ENCODE data around the gene GGT6.
"Not testable (repeated sequence)": the region's sequence is repeated elsewhere in the genome, so short reads cannot be mapped to it uniquely, and the experiment has no call there.

GGT6 gene

GRCh38 chr17:4582101-4582501, 21.7 kb upstream of the GGT6 start:
- in situ Hi-C loops (cut with HindIII; ENCODE audit: low pct_ligation_motif_present, low sequenced_read_pairs) = no loop called here
- Histone ChIP-seq H3K27ac (no peak overlapping the region), H3K4me3 (ENCODE audit: low read depth, low read length) (no peak overlapping the region), H3K27me3 (replicated peaks) (peaks cover 46% of the 10 kb centered on the region), H3K36me3 (replicated peaks) (no peaks in the 10 kb centered on the region)
- TF ChIP-seq CTCF (IDR thresholded peaks at IDR 0.05; ENCODE audit: low read depth, low read length, missing control alignments) = no peak
- DNase-seq = no peak

GRCh38 chr17:4580291-4580690, 19.9 kb upstream of the GGT6 start:
- Histone ChIP-seq H3K27ac (no peak overlapping the region), H3K27me3 (replicated peaks) (peaks cover 32% of the 10 kb centered on the region), H3K4me3 (ENCODE audit: low read depth, low read length) (no peak overlapping the region), H3K36me3 (replicated peaks) (no peaks in the 10 kb centered on the region)
- TF ChIP-seq CTCF (IDR thresholded peaks at IDR 0.05; ENCODE audit: low read depth, low read length, missing control alignments) = no peak
- in situ Hi-C loops (cut with HindIII; ENCODE audit: low pct_ligation_motif_present, low sequenced_read_pairs) = no loop called here
- no peak for DNase-seq

- H3K27me3 ChIP-seq (replicated peaks) = peaks cover 26% of the 10 kb centered on the region
- no peak overlapping the region for H3K27ac ChIP-seq
- no peak for TF ChIP-seq CTCF (IDR thresholded peaks at IDR 0.05; ENCODE audit: low read depth, low read length, missing control alignments)
- no peak overlapping the region for H3K4me3 ChIP-seq (ENCODE audit: low read depth, low read length)
- DNase-seq = no peak
- in situ Hi-C loops (cut with HindIII; ENCODE audit: low pct_ligation_motif_present, low sequenced_read_pairs) = no loop called here
- H3K36me3 ChIP-seq (replicated peaks) = no peaks in the 10 kb centered on the region
Observed at GRCh38 chr17:4579678-4580077, 19.3 kb upstream of the GGT6 start.

GRCh38 chr17:4578349-4578748, 18.0 kb upstream of the GGT6 start:
- H3K27ac ChIP-seq; in situ Hi-C loops (cut with HindIII; ENCODE audit: low pct_ligation_motif_present, low sequenced_read_pairs); DNase-seq; H3K36me3 ChIP-seq (replicated peaks); H3K4me3 ChIP-seq (ENCODE audit: low read depth, low read length): not testable (repeated sequence)
- peaks cover 13% of the 10 kb centered on the region for H3K27me3 ChIP-seq (replicated peaks)

- no peak for TF ChIP-seq CTCF (IDR thresholded peaks at IDR 0.05; ENCODE audit: low read depth, low read length, missing control alignments)
- in situ Hi-C loops (cut with HindIII; ENCODE audit: low pct_ligation_motif_present, low sequenced_read_pairs) = no loop called here
- no peak overlapping the region for H3K4me3 ChIP-seq (ENCODE audit: low read depth, low read length)
- H3K27me3 ChIP-seq (replicated peaks) = peaks cover 4% of the 10 kb centered on the region
- H3K36me3 ChIP-seq (replicated peaks) = no peaks in the 10 kb centered on the region
- no peak overlapping the region for H3K27ac ChIP-seq
- DNase-seq = no peak
Observed at GRCh38 chr17:4577386-4577993, 17.1 kb upstream of the GGT6 start.

- no peak overlapping the region for H3K27ac ChIP-seq
- no peak for DNase-seq
- no peak overlapping the region for H3K4me3 ChIP-seq (ENCODE audit: low read depth, low read length)
- no peak for TF ChIP-seq CTCF (IDR thresholded peaks at IDR 0.05; ENCODE audit: low read depth, low read length, missing control alignments)
- H3K27me3 ChIP-seq (replicated peaks) = peaks cover 3% of the 10 kb centered on the region
- no peaks in the 10 kb centered on the region for H3K36me3 ChIP-seq (replicated peaks)
- in situ Hi-C loops (cut with HindIII; ENCODE audit: low pct_ligation_motif_present, low sequenced_read_pairs) = no loop called here
Observed at GRCh38 chr17:4576729-4577322, 16.4 kb upstream of the GGT6 start.

All from brain microvascular endothelial cell (primary cell).